Measurements from ENCODE around the gene CLSTN2.

DNA sequence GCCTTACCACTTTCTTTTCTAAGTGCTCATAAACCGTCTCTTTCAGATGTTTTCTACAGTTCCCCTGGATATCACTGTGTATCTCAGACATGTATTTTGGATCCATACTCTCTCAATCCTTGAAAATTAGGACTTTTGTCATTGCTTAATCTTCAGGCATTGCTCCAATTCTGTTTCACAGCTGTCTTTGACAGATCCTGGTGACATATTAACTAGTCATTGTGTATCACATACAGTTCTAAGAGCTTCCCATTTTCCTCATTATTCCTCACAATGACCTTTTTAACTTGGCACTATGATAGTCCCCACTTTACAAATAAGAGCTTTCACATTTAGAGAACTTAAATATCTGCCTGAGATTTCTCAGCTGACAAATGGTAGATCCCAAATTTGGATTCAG, 151.7 kb downstream of the CLSTN2 start:
- TF ChIP-seq CTCF (IDR thresholded peaks at IDR 0.05; ENCODE audit: low read length) (no peak), EZH2 (optimal IDR thresholded peaks at IDR 0.05; ENCODE audit: low read depth, low read length) (no peak), EZH2phosphoT487 (IDR thresholded peaks at IDR 0.05; ENCODE audit: low read length) (no peak)

Measured in MM.1S (cell line).